Activated CD4-positive, CD25-positive, alpha-beta regulatory T cell treated with anti-CD3 and anti-CD28 coated beads, Interleukin-2, amount 50 U/mL, for 72 hours (primary cell): ENCODE results near the gene AFF4.
"Not testable (repeated sequence)": the region's sequence is repeated elsewhere in the genome, so short reads cannot be mapped to it uniquely, and the experiment has no call there.

Experiments used
- DNase-seq: peaks from one replicate; pipeline ENCODE4 v3.0.0; 2021

AFF4 gene

DNA sequence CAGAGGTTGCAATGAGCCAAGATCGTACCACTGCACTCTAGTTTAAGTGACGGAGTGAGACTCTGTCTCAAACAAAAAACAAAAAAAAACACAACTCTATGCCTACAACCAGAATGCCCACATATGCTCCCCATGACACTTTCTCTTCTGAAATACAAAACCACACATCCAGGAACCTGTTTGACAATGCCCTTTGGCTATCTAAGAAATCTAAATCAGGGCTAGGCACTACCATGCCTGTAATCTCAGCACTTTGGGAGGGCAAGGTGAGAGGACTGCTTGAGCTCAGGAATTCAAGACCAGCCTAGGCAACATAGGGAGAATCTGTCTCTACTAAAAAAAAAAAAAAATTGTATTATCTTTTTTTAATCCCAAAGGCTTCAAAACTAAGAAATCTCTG, 10.6 kb downstream of the AFF4 start:
- no peak for DNase-seq

DNA sequence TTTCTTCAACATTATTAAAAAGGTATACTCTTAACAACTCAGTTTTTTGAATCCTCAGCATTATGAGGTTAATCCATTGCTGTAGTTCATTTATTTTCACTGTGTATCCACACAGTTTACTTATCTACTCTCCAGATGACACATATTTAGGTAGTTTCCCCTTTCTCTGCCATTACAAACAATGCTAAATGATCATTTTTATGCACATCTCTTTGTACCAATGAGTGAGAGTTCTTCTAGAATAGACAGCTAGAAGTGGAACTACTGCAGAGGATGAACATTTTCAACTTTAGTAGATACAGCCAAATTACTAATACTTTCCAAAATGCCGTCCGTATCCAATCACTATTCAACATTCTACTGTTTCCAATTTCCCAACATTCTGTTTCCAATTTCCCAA, 11.5 kb downstream of the AFF4 start:
- no peak for DNase-seq

- DNase-seq: no peak
These were observed 14.3 kb downstream of the AFF4 start for GRCh38 chr5:132949136-132949535.

DNA sequence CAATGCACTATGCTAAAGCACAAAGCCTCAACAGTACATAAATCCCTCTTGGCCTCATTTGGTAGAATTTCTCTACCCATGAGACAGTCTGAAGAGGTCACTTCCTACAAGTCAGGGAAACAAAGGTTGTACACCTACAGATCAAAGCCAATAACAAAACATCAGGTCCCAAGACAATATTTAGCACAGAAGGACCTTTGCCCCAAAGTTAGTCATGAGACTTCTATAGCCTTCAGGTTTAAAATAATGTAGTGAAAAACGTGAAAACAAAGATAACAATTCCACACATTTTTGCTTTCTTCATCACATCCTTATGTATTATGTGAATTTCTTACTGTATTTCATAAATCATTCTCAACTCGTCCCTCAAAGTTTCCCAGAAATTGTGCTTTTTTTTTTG, 15.8 kb downstream of the AFF4 start:
- DNase-seq: no peak

GRCh38 chr5:132945315-132945714, 18.1 kb downstream of the AFF4 start:
- not testable (repeated sequence) for DNase-seq

- no peak for DNase-seq
These were observed 19.9 kb downstream of the AFF4 start for GRCh38 chr5:132943362-132944022.

GRCh38 chr5:132941331-132941730, 22.1 kb downstream of the AFF4 start:
- DNase-seq: no peak

DNA sequence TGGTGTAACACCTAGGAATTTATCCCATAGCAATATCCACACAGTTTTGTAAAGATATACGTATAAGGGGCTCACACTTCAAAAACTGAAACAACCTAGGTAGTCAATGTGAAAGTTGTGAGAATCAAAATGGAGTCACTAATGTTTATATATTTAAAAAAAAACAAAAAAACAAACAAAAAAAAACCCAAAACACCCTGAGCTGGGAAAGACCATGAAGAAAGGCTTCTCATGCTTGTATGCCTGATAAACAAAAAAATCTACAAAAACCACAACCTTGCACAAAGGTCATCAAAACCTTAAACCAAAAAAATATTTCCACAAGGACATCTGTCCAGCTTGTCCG, 35.4 kb downstream of the AFF4 start:
- DNase-seq: no peak

DNA sequence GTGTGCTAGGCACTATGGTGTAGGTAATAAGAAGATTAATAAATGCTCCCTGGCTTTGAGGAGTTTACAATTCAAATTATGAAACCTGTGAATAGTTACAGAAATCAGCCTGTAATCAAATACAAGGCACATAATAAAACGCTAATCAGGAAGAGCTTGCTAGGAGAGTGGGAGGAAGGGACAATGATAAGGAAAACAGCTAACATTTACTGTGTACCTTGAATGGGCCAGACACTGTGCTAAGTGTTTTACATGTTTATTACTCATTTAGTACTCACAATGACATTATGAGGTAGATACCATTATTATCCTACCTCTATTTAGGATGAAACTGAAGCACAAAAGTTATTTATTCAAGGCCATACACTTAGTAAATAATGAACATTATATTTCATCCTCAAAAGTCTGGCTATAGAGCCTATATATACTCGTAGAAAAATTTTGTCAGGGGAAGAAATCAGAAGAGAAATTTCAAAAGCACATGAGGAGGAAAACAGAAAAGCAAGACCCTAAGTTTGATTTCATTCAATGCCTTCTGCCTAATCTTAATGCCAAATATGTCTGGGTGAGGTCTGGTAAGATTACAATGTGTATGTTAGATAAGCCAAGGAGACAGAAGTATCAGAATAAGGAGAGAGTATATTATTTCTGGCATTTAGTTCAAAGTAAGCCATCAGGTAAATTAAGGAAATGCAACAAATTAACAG, 35.9 kb downstream of the AFF4 start:
- no peak for DNase-seq

DNA sequence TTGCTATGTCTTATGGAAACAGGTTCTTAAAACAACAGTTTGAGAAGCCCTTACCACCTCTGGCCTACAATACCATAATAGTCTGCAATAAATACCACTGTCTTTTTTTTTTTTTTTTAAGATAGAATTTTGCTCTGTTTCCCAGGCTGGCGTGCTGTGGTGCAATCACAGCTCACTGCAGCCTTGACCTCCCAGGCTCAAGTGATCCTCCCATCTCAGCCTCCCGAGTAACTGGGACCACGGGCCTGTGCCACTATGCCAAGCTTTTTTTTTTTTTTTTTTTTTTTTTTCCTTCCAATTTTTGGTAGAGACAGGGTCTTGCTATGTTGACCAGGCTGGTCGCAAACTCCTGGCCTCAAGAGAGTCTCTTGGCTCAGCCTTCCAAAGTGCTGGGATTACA, 37.0 kb downstream of the AFF4 start:
- DNase-seq: no peak

GRCh38 chr5:132916086-132916485, 47.3 kb downstream of the AFF4 start:
- DNase-seq: no peak

- DNase-seq: no peak
These were observed 47.8 kb downstream of the AFF4 start for GRCh38 chr5:132915681-132916080.

DNA sequence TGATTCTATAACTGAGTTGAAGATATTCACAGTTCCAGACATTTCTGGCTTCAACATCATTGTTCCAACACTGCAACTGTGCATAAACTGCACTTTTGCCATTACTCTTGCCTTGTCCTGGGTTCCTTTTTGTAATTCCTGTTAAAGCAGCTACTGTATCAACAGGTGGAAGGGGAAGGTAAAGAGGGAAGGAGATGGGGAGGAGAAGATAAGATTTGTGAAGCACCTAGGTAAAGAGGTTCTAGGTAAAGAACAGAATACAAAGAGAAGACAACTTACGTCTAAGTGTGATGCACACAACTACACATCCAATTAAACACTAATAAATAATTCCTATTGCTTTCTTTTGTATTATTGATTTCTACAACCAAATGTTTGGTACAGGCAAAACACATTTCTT, 53.7 kb downstream of the AFF4 start:
- DNase-seq: no peak

DNA sequence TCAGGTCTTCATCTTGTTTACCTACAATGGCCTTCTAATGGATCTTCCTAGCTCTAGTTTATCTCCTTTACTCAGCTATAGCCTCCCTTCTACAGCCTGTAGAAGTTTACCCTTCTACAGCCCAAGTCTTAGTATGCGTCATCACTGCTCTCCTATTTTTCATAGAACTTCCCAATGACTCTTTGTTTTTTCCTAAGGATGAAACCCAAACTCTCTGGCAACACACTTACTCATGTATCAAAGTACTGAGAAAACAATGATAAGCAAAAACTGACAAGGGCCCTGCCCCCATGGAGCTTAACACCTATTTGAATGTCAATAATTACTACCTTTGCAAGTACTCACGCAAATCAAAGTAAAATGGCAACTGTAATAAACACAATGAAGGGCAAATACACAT, 56.3 kb downstream of the AFF4 start:
- no peak for DNase-seq

GRCh38 chr5:132905938-132906337, 57.5 kb downstream of the AFF4 start:
- no peak for DNase-seq

GRCh38 chr5:132901730-132902129, 61.7 kb downstream of the AFF4 start:
- no peak for DNase-seq

- no peak for DNase-seq
These were observed 62.4 kb downstream of the AFF4 start for GRCh38 chr5:132901036-132901435.

DNA sequence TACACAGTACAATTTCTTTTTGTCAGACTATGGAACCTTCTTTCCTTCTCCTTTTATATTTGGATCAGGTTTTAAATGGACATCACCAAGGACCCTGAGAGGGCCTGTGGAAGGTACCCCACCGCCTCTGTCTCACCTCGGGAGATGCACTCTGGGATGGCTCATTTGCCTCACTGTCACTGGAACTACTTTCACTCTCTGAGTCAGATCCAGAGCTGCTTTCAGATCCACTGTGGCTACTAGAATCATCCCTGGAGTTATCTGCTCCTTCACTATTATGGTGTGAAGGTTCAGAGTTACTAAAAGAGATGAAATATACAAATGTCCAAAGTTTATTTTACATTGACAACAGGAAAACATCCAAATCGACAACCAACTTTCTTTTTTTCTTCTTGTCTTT, 65.3 kb downstream of the AFF4 start:
- DNase-seq: no peak

DNA sequence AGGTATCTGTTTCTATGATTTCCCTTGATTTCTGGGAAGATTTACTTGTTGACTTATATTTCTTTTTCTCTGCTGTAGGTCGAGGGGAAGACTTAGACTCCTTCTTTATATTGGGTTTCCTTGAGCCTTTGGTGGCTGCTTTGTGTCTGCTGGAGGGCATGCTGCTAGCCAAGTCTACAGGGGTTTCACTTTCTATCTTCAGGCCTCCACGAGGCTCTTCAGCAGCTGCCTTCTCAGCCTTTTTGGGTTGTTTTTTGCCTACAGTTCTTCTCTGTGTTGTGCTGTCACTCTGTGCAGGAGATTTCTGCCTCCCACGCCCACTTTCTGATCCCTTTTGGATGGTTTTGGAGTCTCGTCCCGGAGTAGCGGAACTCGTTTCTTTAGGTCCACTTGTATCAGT, 66.7 kb downstream of the AFF4 start:
- DNase-seq: no peak

- no peak for DNase-seq
These were observed 67.6 kb downstream of the AFF4 start for GRCh38 chr5:132895719-132896305.

GRCh38 chr5:132890817-132891216, 72.6 kb downstream of the AFF4 start:
- no peak for DNase-seq

GRCh38 chr5:132889501-132889900, 73.9 kb downstream of the AFF4 start:
- no peak for DNase-seq

GRCh38 chr5:132887283-132887682, 76.2 kb downstream of the AFF4 start:
- DNase-seq: no peak

- DNase-seq: no peak
These were observed 77.2 kb downstream of the AFF4 start for GRCh38 chr5:132886064-132886823.
